Activated CD8-positive, alpha-beta memory T cell treated with anti-CD3 and anti-CD28 coated beads for 4 hours (primary cell): ENCODE data around the gene GOLGA6D.
"Not testable (repeated sequence)": the region's sequence is repeated elsewhere in the genome, so short reads cannot be mapped to it uniquely, and the experiment has no call there.

Experiments used
- DNase-seq, 2 donors: peaks; one replicate each; pipeline ENCODE4 v3.0.0-alpha.2; 2020; ENCODE audit warnings: low read depth in 2 of 2

Gene GOLGA6D

DNA sequence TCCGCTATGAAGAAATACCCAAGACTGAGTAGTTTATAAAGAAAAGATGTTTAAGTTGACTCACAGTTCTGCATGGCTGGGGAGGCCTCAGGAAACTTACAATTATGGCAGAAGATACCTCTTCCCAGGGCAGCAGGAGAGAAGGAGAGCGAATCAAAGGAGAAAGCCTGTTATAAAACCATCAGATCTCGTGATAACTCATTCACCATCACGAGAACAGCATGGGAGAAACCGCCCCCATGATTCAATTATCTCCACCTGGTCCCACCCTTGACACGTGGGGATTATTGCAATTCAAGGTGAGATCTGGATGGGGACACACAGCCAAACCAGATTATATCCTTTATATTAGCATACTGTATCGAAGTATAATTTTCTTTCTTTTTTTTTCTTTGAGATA lies 49.5 kb downstream of the GOLGA6D start:
- not testable (repeated sequence) for DNase-seq

DNA sequence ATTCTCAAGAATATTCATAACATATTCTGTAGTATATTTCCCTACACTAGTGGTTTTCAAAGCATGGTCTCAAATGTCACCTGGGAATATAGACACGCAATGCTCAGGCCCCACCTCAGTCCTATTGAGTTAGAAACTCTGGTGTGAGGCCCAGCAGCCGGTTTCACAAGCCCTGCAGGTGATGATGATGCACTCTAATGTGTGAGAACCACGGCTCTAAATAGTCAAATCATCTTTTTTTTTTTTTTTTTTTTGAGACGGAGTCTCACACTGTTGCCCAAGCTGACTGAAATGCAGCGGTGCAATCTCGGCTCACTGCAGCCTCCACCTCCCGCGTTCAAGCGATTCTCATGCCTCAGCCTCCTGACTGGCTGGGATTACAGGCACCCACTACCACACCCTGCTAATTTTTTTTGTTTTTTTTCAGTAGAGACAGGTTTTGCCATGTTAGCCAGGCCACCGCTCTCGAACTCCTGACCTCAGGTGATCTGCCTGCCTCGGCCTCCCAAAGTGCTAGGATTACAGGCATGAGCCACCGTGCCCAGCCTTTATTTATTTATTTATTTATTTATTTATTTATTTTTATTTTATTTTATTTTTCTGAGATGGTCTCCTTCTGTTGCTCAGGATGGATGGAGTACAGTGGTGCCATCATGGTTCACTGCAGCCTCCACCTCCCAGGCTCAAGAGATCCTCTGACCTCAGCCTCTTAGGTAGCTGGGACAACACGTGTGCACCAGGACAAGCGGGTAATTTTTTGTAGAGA lies 51.2 kb downstream of the GOLGA6D start:
- not testable (repeated sequence) for DNase-seq

DNA sequence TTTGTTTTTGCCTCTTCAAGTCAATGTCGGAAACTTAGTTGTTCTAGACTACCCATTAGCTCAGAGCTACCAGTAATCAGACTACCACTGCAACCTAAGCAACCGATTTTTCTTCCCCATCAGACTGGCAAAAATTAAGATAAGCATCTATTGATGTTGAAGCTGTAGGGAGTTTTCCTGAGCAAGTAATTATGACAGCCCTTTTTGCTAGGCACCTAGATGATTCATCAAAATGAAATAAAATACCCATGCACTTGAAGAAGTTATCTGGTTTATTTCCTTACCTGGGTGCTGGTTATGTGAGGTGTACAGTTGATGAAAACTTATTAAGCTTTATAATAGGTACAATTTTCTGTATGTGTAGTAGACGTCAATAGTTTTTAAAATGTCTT lies 52.7 kb downstream of the GOLGA6D start:
- no peak for DNase-seq

DNA sequence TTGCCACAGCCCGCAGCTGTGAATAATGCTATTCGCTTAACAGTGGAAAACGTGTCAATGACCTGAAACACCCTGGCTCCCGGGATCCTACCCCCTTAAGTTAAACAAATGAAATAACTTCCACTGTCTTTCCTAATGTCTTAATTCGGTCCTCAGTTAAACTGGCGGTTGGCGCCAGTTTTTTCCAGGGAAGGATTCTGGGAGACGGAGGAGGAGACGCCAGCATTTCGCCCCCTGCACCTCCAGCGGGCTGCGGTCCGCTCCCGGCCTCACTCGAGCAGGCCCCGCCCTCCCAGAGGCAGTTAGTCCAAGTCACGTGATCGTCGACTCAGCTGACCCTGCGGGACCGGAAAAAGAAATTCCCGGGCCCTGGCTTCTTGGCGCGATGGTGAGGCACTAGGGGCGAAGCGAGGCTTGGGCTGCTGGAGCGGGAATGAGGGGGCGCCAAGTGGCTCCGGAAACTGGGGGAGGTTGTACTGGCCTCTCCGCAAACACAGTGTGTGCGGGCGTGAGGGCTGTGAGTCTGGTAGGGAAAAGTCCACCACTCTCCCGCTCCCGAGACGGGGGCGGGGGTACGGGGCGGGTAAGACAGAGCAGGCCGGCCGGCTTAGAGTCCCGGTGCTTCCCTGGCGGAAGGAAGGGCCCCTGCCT lies 53.2 kb downstream of the GOLGA6D start, which contains the start of gene COMMD4:
TSS of gene COMMD4 (plus strand) at position 359 of the 651 bp plus-strand sequence. CDS start at position 386, 27 bp downstream.
- peak; percentile 33 to 42 for DNase-seq

DNA sequence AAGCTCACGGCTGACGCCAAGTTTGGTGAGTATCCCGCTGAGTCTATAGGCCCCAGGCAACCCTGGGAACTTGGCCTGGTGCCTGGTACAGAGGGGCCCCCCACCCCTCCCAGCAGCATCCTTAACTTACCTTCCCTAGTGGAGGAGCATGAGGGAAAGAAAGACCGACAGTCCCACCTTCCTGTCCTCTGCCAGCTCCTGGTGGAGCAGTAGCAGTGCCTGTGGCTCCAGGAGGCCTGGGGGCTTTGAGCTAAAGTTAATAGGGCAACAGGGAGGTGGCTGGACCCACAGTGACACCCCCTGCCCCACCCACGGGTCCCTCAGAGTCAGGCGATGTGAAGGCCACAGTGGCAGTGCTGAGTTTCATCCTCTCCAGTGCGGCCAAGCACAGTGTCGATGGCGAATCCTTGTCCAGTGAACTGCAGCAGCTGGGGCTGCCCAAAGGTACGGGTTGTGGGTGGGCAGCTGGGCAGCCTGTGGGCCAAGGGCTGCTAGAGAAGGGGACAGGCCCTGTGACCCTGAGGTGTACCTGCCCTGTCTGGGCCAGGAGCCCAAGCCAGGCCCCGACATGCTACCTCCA lies 56.1 kb downstream of the GOLGA6D start:
- DNase-seq, result no peak

DNA sequence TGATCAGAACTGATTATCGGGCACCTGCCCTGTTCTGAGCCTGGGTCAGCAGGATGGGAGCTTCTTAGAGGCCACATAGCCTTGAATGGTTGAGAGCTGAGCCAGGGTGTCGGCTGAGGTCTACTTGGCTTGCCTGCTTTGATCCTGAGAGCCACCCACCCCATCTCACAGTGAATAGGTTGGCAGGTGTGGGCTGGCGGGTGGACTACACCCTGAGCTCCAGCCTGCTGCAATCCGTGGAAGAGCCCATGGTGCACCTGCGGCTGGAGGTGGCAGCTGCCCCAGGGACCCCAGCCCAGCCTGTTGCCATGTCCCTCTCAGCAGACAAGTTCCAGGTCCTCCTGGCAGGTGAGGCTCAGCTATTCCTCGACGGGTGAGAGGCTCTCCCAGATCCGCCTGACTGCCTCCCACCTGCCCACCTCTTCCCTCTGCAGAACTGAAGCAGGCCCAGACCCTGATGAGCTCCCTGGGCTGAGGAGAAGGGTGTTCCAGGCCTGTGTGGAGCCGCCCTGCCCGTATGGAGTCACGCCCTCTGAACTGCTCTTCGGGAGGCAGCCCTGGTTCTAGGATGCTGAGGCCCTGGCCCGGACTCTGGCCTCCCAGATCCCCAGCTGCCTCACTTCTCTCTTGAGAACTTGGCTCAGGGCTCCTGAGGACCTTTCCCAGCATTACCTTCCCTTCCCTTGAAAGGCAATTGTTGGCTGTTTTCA lies 57.1 kb downstream of the GOLGA6D start:
- no peak for DNase-seq

DNA sequence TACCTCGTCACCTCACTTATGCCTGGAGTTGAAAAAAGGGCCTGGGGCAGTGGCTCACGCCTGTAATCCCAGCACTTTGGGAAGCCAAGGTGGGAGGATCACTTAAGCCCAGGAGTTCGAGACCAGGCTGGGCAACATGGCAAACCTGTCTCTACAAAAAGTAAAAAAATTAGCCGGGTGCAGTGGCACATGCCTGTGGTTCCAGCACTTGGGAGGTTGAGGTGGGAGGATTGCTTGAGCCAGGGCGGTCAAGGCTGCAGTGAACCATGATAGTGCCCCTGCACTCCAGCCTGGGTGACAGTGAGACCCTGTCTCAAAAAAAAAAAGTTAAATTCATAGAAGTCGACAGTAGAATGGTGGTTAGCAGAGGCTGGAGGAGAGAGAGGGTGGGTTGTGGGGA lies 59.6 kb downstream of the GOLGA6D start:
- no peak for DNase-seq

DNA sequence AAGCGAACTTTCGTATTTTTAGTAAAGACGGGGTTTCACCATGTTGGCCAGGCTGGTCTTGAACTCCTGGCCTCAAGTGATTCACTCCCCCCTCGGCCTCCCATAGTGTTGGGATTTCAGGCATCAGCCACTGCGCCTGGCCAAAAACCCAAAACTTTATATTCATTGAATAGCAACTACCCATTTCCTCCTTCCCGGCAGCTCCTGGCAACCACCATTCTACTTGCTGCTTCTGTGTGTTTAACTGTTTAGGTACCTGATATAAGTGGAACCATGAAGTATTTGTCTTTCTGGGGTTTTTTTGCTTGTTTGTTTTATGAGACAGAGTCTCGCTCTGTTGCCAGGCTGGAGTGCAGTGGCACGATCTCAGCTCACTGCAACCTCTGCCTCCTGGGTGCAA lies 61.3 kb downstream of the GOLGA6D start:
- not testable (repeated sequence) for DNase-seq
